ENCODE results near the gene PCDH9.
"Not testable (repeated sequence)": the region's sequence is repeated elsewhere in the genome, so short reads cannot be mapped to it uniquely, and the experiment has no call there.

The PCDH9 gene

GRCh38 chr13:67107979-67108378, 122.2 kb downstream of the PCDH9 start:
- Histone ChIP-seq H3K9ac (ENCODE audit: low read length in 2 of 2) (no peak overlapping the region), H3K9me3 (ENCODE audit: control insufficient read depth in 2 of 2, low read length in 2 of 2) (no peaks in the 10 kb centered on the region), H3K4me1 (ENCODE audit: control insufficient read depth, insufficient read depth, low read length) (no peaks in the 10 kb centered on the region), H3K27me3 (ENCODE audit: control insufficient read depth in 1 of 2, insufficient read depth in 2 of 2, low read length in 2 of 2) (no peaks in the 10 kb centered on the region), H3K27ac (ENCODE audit: low read length) (no peak overlapping the region), H3K4me3 (ENCODE audit: low read length in 2 of 2) (no peak overlapping the region), H3K36me3 (ENCODE audit: control insufficient read depth in 2 of 2, insufficient read depth in 2 of 2, low read length in 2 of 2) (no peaks in the 10 kb centered on the region)

- Histone ChIP-seq H3K27me3 (ENCODE audit: control insufficient read depth in 1 of 2, insufficient read depth in 2 of 2, low read length in 2 of 2) (no peaks in the 10 kb centered on the region), H3K27ac (ENCODE audit: low read length) (no peak overlapping the region), H3K4me3 (ENCODE audit: low read length in 2 of 2) (no peak overlapping the region), H3K36me3 (ENCODE audit: control insufficient read depth in 2 of 2, insufficient read depth in 2 of 2, low read length in 2 of 2) (no peaks in the 10 kb centered on the region), H3K9me3 (ENCODE audit: control insufficient read depth in 2 of 2, low read length in 2 of 2) (no peaks in the 10 kb centered on the region), H3K9ac (ENCODE audit: low read length in 2 of 2) (no peak overlapping the region), H3K4me1 (ENCODE audit: control insufficient read depth, insufficient read depth, low read length) (no peaks in the 10 kb centered on the region)
Measured at GRCh38 chr13:67106502-67107057, 123.6 kb downstream of the PCDH9 start.

- no peaks in the 10 kb centered on the region for H3K9me3 ChIP-seq (ENCODE audit: control insufficient read depth in 2 of 2, low read length in 2 of 2)
- H3K4me1 ChIP-seq (ENCODE audit: control insufficient read depth, insufficient read depth, low read length) = no peaks in the 10 kb centered on the region
- no peaks in the 10 kb centered on the region for H3K36me3 ChIP-seq (ENCODE audit: control insufficient read depth in 2 of 2, insufficient read depth in 2 of 2, low read length in 2 of 2)
- no peak overlapping the region for H3K27ac ChIP-seq (ENCODE audit: low read length)
- no peaks in the 10 kb centered on the region for H3K27me3 ChIP-seq (ENCODE audit: control insufficient read depth in 1 of 2, insufficient read depth in 2 of 2, low read length in 2 of 2)
- H3K4me3 ChIP-seq (ENCODE audit: low read length in 2 of 2) = peak overlapping the region; percentile 9 to 39
- H3K9ac ChIP-seq (ENCODE audit: low read length in 2 of 2) = no peak overlapping the region
Measured at GRCh38 chr13:67101730-67102467, 128.2 kb downstream of the PCDH9 start.

GRCh38 chr13:67100730-67101129, 129.4 kb downstream of the PCDH9 start:
- no peaks in the 10 kb centered on the region for H3K27me3 ChIP-seq (ENCODE audit: control insufficient read depth in 1 of 2, insufficient read depth in 2 of 2, low read length in 2 of 2)
- H3K9ac ChIP-seq (ENCODE audit: low read length in 2 of 2) = no peak overlapping the region
- H3K36me3 ChIP-seq (ENCODE audit: control insufficient read depth in 2 of 2, insufficient read depth in 2 of 2, low read length in 2 of 2) = no peaks in the 10 kb centered on the region
- no peak overlapping the region for H3K4me3 ChIP-seq (ENCODE audit: low read length in 2 of 2)
- H3K27ac ChIP-seq (ENCODE audit: low read length) = no peak overlapping the region
- H3K9me3 ChIP-seq (ENCODE audit: control insufficient read depth in 2 of 2, low read length in 2 of 2) = no peaks in the 10 kb centered on the region
- H3K4me1 ChIP-seq (ENCODE audit: control insufficient read depth, insufficient read depth, low read length) = no peaks in the 10 kb centered on the region

- no peaks in the 10 kb centered on the region for H3K27me3 ChIP-seq (ENCODE audit: control insufficient read depth in 1 of 2, insufficient read depth in 2 of 2, low read length in 2 of 2)
- no peak overlapping the region for H3K4me3 ChIP-seq (ENCODE audit: low read length in 2 of 2)
- no peaks in the 10 kb centered on the region for H3K36me3 ChIP-seq (ENCODE audit: control insufficient read depth in 2 of 2, insufficient read depth in 2 of 2, low read length in 2 of 2)
- no peak overlapping the region for H3K9ac ChIP-seq (ENCODE audit: low read length in 2 of 2)
- H3K9me3 ChIP-seq (ENCODE audit: control insufficient read depth in 2 of 2, low read length in 2 of 2) = no peaks in the 10 kb centered on the region
- no peaks in the 10 kb centered on the region for H3K4me1 ChIP-seq (ENCODE audit: control insufficient read depth, insufficient read depth, low read length)
- no peak overlapping the region for H3K27ac ChIP-seq (ENCODE audit: low read length)
Measured at GRCh38 chr13:67099494-67099893, 130.6 kb downstream of the PCDH9 start.

GRCh38 chr13:67097892-67098452, 132.2 kb downstream of the PCDH9 start:
- H3K4me3 ChIP-seq (ENCODE audit: low read length in 2 of 2) = no peak overlapping the region
- no peaks in the 10 kb centered on the region for H3K9me3 ChIP-seq (ENCODE audit: control insufficient read depth in 2 of 2, low read length in 2 of 2)
- H3K27ac ChIP-seq (ENCODE audit: low read length) = no peak overlapping the region
- no peaks in the 10 kb centered on the region for H3K4me1 ChIP-seq (ENCODE audit: control insufficient read depth, insufficient read depth, low read length)
- no peaks in the 10 kb centered on the region for H3K27me3 ChIP-seq (ENCODE audit: control insufficient read depth in 1 of 2, insufficient read depth in 2 of 2, low read length in 2 of 2)
- H3K36me3 ChIP-seq (ENCODE audit: control insufficient read depth in 2 of 2, insufficient read depth in 2 of 2, low read length in 2 of 2) = no peaks in the 10 kb centered on the region
- no peak overlapping the region for H3K9ac ChIP-seq (ENCODE audit: low read length in 2 of 2)

- H3K27ac ChIP-seq (ENCODE audit: low read length); H3K27me3 ChIP-seq (ENCODE audit: control insufficient read depth in 1 of 2, insufficient read depth in 2 of 2, low read length in 2 of 2); H3K4me3 ChIP-seq (ENCODE audit: low read length in 2 of 2); H3K9me3 ChIP-seq (ENCODE audit: control insufficient read depth in 2 of 2, low read length in 2 of 2); H3K36me3 ChIP-seq (ENCODE audit: control insufficient read depth in 2 of 2, insufficient read depth in 2 of 2, low read length in 2 of 2); H3K4me1 ChIP-seq (ENCODE audit: control insufficient read depth, insufficient read depth, low read length); H3K9ac ChIP-seq (ENCODE audit: low read length in 2 of 2): not testable (repeated sequence)
Measured at GRCh38 chr13:67096893-67097292, 133.2 kb downstream of the PCDH9 start.

- H3K4me3 ChIP-seq (ENCODE audit: low read length in 2 of 2) = no peak overlapping the region
- H3K27me3 ChIP-seq (ENCODE audit: control insufficient read depth in 1 of 2, insufficient read depth in 2 of 2, low read length in 2 of 2) = no peaks in the 10 kb centered on the region
- H3K36me3 ChIP-seq (ENCODE audit: control insufficient read depth in 2 of 2, insufficient read depth in 2 of 2, low read length in 2 of 2) = no peaks in the 10 kb centered on the region
- no peaks in the 10 kb centered on the region for H3K4me1 ChIP-seq (ENCODE audit: control insufficient read depth, insufficient read depth, low read length)
- H3K27ac ChIP-seq (ENCODE audit: low read length) = no peak overlapping the region
- H3K9ac ChIP-seq (ENCODE audit: low read length in 2 of 2) = no peak overlapping the region
- H3K9me3 ChIP-seq (ENCODE audit: control insufficient read depth in 2 of 2, low read length in 2 of 2) = no peaks in the 10 kb centered on the region
Measured at GRCh38 chr13:67096418-67096817, 133.7 kb downstream of the PCDH9 start.

- no peaks in the 10 kb centered on the region for H3K27me3 ChIP-seq (ENCODE audit: control insufficient read depth in 1 of 2, insufficient read depth in 2 of 2, low read length in 2 of 2)
- no peaks in the 10 kb centered on the region for H3K9me3 ChIP-seq (ENCODE audit: control insufficient read depth in 2 of 2, low read length in 2 of 2)
- H3K4me1 ChIP-seq (ENCODE audit: control insufficient read depth, insufficient read depth, low read length) = no peaks in the 10 kb centered on the region
- H3K9ac ChIP-seq (ENCODE audit: low read length in 2 of 2) = no peak overlapping the region
- H3K27ac ChIP-seq (ENCODE audit: low read length) = no peak overlapping the region
- H3K36me3 ChIP-seq (ENCODE audit: control insufficient read depth in 2 of 2, insufficient read depth in 2 of 2, low read length in 2 of 2) = no peaks in the 10 kb centered on the region
- no peak overlapping the region for H3K4me3 ChIP-seq (ENCODE audit: low read length in 2 of 2)
Measured at GRCh38 chr13:67095621-67096020, 134.5 kb downstream of the PCDH9 start.

GRCh38 chr13:67094952-67095351, 135.2 kb downstream of the PCDH9 start:
- H3K4me1 ChIP-seq (ENCODE audit: control insufficient read depth, insufficient read depth, low read length) = no peaks in the 10 kb centered on the region
- no peak overlapping the region for H3K4me3 ChIP-seq (ENCODE audit: low read length in 2 of 2)
- H3K9me3 ChIP-seq (ENCODE audit: control insufficient read depth in 2 of 2, low read length in 2 of 2) = no peaks in the 10 kb centered on the region
- H3K27ac ChIP-seq (ENCODE audit: low read length) = no peak overlapping the region
- no peaks in the 10 kb centered on the region for H3K27me3 ChIP-seq (ENCODE audit: control insufficient read depth in 1 of 2, insufficient read depth in 2 of 2, low read length in 2 of 2)
- H3K9ac ChIP-seq (ENCODE audit: low read length in 2 of 2) = no peak overlapping the region
- H3K36me3 ChIP-seq (ENCODE audit: control insufficient read depth in 2 of 2, insufficient read depth in 2 of 2, low read length in 2 of 2) = no peaks in the 10 kb centered on the region

- Histone ChIP-seq H3K27ac (ENCODE audit: low read length) (no peak overlapping the region), H3K27me3 (ENCODE audit: control insufficient read depth in 1 of 2, insufficient read depth in 2 of 2, low read length in 2 of 2) (no peaks in the 10 kb centered on the region), H3K4me3 (ENCODE audit: low read length in 2 of 2) (no peak overlapping the region), H3K9me3 (ENCODE audit: control insufficient read depth in 2 of 2, low read length in 2 of 2) (no peaks in the 10 kb centered on the region), H3K4me1 (ENCODE audit: control insufficient read depth, insufficient read depth, low read length) (no peaks in the 10 kb centered on the region), H3K36me3 (ENCODE audit: control insufficient read depth in 2 of 2, insufficient read depth in 2 of 2, low read length in 2 of 2) (no peaks in the 10 kb centered on the region), H3K9ac (ENCODE audit: low read length in 2 of 2) (no peak overlapping the region)
Measured at GRCh38 chr13:67094078-67094477, 136.1 kb downstream of the PCDH9 start.
